HG03565 (cell line): ENCODE results near the gene ARHGAP15.

Experiments used
- ATAC-seq: cut with Tn5 transposase; IDR thresholded peaks from one replicate; pipeline ENCODE4 v1.9.1; 2021; ENCODE audit warnings: mild to moderate bottlenecking, moderate library complexity; ENCODE audit not compliant: unreplicated experiment

Gene ARHGAP15

DNA sequence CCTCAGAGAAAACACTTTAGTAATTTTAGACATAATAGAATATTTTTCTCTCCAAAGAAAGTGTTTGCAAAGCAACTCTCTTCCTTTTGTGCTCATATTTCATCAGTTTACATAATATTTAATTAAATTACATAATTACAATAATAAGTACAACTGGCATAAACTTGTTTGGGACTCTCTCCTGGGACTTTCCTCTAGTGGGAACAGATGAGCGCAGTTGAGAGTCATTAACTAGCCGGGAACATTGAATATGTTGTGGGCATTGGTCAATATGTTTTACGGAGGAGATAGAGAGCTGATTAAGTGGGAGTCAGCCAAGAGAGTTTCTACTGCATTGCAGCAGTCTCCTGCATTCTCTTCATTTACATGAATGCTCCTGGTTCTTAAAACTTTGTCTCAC lies 607.7 kb downstream of the ARHGAP15 start:
- no peak for ATAC-seq

DNA sequence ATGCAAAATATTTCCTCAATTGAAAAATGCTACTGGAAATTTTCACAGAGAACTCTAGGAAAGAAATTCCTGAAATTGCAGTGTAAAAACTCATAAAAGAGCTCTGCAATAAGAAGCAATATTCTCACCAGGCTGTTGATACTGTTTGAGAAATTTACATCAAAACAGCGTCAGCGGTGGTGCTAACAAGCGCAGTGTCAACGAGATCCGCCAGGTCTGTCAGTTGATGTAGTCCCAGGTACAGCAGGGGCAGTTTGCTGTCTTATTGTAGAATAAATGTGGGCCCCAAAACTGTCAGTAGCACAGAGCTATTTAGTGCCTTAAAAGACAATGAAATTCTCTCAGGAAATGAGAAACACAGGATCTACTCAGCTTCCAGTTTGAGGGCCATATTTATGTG lies 611.2 kb downstream of the ARHGAP15 start:
- no peak for ATAC-seq

DNA sequence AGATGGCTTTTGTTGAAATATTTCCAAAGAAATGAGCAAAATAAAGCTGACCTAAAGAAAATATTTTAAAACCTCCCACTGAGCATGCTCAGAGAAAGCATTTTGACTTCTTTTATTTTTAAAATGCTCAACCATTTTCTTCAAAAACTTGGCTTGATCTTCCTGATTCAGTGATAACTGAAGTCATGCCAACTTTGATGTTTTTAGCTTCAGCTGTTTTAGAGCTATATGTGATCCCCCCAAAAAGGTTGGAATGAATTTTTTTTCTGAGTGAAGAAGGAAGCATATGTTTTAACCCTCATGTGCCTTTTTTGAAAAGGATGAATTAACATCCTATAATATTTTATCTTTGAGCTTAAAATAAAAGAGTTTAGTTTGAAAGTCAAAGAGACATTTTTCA lies 612.0 kb downstream of the ARHGAP15 start:
- no peak for ATAC-seq

DNA sequence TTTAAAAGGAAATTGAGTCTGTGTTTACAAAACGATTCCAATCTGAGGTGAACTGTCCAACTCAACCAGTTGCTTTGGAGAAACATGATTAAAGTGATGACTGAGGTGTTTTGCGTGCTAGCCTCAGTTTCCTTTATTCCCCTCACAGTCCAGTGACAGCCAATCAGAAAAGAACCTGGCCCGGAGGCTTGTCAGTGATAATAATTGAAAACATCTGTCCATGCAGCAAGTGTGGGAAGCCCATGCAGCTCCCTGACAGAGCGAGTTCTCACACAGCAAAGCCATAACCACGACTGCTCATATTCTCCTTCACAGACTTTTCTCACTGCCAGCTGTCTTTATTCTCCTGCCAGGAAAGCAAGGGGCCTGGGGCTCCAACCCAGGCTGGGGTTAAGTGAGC lies 613.4 kb downstream of the ARHGAP15 start:
- ATAC-seq = no peak

DNA sequence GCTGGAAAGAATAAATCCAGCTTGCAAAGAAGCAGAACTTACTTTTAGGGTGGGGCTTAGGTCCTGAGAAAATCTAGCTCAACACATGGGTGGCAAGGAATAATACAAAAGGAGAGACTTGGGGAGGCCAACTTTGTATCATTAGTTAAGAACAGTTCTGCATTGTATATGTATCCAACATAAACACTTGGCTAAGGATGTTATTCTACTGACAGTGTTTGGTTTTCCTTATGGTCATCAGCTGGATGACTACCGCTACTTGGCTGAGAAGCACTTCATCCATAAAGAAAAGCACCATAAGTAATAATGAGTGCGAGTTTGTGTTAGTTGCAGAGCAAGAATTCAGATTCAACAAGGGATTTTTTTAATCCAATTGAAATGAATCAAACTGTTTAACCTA lies 614.9 kb downstream of the ARHGAP15 start:
- ATAC-seq = no peak

DNA sequence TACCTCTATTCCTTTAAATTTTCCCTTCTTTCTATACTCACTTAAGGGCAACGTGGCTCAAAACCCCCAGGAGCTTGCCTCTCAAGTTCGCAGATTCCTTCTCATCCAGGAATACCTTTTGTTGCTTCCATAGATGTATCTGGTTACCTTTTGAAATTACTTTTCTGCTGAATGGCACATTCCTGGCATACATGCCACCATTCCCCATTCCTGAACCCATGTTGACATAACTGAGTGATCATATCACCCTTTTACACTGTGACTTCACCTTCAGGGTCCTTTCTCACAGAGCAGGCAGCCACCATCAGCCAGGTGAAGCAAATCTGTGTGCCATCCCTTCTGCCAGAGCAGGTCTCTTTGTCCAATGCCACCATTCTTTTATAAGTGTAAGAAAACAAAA lies 615.8 kb downstream of the ARHGAP15 start:
- ATAC-seq = no peak

DNA sequence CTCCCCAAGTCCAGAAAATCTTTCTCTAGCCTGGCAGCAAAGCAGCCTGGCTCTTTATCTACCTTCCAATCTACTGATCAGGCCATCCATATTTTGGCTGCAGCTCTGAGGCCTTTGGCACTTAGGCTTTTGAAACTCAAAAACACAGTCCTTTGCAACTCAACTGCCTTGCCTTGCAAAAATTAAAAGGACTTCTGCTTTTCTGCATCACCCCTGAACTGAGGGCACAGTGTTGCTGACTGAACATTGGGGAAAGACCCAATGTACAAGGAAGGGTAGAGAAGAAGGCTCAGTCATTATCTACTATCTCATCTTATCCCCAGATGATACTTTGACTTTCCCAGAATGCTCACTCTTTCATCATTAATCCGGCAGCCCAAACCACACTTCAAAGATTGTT lies 625.5 kb downstream of the ARHGAP15 start:
- ATAC-seq = no peak

DNA sequence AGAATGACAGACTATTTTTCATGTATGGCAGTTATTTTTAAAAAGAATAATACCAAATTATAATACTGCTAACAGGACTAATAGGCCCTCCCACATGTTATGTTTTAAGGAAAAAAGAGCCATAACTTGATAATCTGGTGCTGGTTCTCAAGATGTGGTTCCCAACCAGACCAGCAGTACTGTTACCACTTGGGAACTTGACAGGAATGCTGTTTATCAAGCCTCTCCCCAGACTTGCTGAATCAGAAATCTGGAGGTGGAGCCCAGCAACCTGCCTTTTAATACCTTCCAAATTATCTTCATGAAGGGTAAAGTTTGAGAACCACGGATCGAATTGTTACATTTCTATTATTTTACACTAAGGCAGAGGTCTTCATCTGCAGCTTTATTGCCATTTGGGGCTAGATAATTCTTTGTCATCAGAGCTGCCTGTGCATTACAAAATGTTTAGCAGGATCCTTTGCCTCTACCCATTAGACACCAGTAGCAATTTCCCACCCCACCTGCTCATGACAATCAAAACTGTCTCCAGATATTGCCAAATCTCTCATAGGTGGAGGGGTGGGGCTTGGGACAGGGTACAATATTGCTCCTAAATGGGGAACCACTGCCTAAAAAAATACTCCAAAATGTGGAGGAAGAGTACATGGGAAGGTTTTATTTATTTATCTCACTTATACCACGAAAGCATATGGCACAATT lies 629.6 kb downstream of the ARHGAP15 start:
- ATAC-seq = no peak

DNA sequence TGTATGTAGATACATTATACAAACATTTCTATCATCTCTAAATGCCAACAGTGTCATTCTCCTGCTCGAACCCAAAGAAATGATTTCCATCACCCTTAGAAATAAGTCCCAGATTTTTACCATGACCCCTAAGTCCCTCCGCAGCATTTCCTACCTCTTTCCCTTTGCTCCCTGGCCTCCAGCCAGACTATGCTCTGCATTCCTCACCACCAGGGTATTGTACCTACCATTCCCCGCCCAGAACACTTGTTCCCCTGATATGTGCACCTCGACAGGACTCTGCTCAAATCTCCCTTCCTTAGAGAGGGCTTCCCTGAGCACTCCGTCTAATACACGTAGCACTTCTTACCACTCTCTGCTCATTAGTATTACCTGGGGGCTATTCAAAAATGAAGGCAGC lies 630.2 kb downstream of the ARHGAP15 start:
- no peak for ATAC-seq

DNA sequence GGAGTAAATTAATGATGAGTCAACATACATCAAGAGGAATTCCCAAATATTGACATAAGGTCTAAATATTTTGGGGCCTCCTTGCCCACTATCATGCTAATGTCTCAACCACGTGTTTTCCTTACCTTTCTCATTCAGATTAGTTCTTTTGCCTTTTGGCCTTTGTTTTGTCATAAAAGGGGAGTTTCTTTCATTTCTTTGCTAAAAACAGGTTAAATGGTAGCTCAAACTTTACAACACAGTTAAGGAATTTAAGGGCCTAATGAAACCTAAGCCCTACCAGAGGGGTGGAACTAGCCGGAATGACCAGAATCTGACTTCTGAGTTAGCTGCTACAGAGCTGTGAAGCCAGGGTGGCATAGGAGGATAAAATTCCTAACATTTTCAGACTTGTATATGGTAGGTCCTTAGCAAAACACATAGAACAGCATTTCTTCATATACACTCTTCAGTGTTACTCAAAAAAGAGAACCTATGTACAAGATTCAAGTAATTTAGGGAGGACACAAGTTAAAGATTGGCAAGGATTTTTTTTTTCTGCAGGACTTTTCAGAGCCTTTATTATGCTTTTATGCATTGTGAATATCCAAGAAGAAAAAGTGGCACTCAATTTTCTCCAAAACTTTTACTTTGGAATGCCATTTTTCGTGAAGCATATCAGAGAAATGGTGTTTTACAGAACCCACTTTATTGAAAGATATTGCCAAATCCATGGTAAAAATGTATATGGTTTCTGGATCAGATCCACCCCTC lies 633.1 kb downstream of the ARHGAP15 start:
- ATAC-seq = no peak

DNA sequence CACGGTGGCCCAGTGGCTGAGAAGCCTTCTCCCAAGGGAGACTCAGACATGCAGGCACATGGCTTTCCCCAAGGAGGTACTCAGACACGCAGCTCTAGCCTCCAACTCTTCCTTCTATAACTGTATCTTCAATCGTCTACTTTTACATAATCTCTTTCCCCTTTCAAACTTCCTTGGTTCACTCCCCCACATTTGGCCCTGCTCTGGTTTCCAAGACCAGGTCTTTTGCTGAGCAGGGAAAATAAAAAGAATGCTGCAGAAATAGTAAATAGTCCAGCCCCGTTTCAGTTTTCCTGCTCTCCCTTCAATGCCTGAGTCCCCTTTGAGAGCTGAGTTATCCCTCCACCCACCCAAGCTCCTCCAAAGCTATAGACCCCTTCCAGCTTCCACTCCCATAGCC lies 635.0 kb downstream of the ARHGAP15 start:
- ATAC-seq = no peak

DNA sequence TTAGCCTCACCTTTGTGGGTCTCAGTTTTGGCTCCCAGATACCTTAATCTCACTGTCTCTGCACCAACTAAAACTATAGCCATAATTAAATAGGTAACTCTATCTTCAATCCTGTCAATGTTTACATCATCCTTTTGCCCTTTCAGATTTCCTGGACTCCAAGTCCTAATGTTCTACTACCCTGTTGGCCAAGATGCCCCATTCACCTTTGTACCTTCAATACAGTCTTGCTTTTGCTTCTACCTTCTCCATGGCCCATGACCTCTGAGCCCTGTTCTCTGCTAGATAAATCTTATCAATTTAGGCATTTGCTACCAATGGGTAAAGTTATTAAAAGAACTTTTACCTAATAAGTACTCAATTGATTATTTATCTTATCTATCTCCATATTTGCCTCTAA lies 635.5 kb downstream of the ARHGAP15 start:
- no peak for ATAC-seq

DNA sequence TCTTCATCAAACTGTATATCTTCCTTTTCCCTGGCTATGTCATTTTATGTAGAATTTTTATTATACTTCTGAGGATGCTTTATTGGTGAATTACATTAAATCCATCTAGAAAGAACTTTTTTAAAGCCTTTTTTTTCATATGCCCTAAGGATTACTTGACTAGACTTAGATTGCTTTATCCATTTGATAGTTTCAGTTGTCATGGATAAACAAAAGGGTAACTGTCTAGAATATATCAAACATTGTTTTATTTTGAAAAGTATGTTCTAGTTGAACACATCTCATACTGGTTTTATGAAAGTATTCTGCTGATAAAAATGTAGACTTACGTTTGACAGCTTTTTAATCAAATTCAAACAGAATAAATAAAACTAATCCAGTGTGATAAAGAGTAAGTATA lies 639.8 kb downstream of the ARHGAP15 start:
- ATAC-seq = no peak

DNA sequence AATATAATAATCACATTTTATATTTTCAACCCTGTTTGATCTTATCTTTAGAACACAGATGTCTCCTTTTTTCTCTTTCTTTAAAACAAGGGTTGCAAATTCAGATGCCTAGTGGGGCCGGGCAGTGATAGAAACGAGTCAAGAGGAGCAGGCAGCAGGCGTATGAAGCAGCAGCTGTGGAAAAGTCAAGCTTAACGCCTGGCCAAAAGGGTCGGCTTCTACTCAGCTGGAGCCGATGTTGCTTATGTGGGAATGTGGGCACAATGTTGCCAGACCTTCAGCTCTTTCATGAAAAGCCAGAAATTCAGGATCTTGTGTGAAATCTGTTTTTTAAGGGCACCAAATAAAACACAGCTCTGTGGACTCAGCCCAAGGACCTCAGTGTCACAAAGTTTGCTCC lies 642.7 kb downstream of the ARHGAP15 start:
- ATAC-seq = no peak

DNA sequence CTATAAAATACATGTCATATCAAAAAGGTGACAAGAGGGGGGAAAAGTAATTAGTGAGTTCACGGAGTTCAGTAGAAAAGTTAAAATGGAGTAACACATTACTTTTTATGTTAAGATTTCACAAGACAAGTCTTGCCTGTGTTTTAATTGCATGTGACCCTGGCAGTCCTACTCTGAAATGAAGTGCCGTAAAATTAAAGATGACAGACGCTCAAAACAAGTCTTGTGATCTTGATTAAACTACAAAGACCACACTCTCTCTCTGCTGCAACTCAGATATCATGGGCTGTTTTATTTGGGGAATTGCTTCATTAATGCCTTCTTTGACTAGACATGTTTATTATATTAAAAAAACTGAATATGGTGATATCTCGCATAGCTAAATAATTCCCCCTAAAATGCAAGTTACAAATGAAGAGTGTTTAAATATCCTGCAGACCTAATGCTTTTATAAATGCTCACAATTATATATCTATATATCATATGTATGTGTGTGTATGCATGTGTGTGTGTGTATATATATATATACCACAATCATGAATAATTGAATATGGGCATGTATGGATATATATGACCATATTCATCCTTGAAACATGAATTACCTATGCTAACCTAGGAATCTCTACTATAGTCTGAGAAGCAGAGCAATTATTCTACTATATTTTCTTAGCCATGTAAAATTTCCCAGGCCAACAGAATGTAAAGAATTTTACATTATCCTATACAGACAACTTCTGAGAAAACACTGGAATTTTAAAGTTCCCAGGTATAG lies 647.5 kb downstream of the ARHGAP15 start:
- ATAC-seq = no peak

DNA sequence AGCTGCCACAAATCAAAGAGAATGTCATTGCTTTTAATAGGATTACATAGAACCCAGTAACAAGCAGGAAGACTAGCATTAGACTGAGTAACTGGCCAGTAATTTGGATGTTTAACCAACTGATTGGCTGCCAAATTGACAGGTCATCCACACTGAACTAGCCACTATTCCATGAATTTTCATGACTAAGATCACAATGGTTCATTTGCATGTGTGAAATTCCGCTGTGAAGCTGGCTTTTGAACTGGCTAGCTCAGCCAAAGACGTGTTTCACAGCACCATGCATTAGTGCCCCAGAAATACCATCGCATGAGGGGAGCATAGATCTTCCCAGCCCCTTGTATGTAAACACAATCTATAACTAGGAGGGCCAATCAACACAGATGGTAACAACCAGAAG lies 649.8 kb downstream of the ARHGAP15 start:
- ATAC-seq = no peak

DNA sequence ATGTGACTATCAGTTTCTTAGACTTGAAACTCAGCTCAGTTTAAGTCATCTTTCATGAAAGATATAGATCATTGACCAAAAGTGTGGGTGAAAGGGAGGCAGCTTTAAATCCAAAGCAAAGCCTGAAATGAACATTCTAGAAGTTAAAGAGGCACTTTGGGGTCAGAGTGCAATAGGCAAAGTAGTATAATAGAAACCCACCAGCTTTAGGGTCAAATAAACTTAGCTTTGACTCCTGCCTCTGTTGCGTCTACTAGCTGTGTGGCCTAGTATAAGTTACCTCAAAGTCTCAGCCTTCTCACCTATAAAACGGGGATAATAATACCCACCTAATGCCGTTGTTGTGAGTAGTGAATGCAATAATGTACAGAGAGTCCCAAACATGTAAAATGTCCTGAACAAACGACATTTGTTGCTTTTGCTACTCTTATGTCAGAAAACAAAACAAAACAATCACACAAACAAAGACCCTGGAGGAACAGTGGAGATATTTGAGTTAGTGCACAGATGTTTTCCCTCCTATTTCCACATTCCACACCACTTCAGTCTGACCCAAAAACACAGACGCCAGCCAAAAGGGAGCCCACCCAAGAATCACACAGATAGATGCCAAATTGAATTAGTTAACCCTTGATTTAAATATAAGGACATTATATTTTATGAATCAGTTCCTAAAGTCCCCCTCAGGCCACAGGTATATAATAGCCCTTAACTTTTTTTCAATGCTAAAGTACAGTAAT lies 657.0 kb downstream of the ARHGAP15 start:
- ATAC-seq = no peak

DNA sequence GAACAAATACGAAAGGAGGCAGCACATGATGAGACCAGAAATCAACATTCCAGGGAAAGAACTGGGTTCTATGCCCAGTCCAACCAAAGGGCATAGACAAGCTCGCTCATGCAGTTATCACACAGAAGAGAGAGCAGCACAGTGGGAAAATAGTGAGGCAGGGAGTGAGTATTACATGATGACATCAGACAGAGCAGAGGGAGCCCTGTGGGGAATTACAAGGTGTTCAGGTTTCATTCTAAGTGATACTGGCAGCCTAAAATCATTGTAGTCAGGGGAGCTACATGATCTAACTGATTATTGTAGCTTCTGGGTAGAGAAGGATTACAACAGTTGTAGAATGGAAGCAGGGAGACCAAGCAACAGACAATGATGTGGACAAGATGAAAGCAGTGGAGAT lies 658.5 kb downstream of the ARHGAP15 start:
- no peak for ATAC-seq

DNA sequence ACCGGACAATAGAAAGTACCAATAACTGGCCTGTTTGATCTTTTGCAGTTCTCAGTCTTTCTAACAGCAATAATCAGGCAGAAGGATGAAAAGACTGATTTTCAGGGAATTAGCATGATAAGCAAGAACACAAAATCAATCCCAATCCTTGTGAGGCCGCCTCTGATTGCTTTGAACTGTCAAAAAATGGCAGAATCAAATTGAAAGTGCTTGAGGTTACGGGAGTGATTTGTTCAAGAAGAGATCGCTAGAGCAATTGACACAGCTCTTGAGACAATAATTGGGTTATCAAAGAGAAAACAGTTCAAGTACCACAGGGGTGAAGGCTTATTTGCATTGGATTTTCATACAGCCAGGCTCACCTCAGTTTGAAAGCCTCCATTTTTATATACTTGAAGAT lies 663.4 kb downstream of the ARHGAP15 start:
- ATAC-seq = no peak

DNA sequence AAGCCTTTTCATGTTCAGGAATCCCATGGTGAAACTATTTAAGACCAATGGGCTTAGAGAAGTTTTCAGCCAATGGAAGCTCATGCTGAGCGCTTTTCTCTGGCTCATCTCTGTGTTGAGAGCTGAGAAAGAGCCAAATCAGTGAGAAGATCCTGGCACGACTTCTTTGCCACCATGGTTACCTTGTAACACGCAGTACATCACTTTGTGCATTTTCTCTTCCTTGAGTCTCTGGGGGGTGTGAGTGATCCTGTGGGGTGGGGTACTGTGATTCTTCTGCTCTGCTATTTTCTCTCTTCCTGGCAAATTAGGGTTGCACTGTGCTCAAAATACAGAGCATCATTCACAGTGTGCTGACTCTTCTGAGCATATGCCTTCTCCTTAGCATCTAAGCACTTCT lies 664.2 kb downstream of the ARHGAP15 start:
- ATAC-seq = no peak

DNA sequence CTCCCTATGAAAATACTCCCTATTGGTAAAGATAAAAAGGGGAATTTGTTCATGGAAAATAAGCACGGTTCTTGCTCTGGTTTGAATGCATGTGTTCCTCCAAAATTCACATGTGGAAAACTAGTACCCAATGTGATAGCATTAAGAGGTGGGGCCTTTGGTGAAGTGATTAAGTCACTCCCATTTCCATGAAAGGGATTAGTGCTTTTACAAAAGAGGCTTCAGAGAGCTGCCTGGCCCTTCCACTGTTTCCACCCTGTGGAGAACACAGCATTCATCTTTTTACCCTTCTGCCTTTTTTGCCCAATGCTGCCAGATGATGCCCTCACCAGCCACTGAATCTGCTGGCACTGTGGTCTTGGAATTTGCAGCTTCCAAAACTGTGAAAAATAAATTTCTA lies 666.8 kb downstream of the ARHGAP15 start:
- no peak for ATAC-seq
